Colonic mucosa (tissue), 4 donors: ENCODE data around the gene SLCO3A1. TPM values are rescaled to one million over a fixed set of nuclear protein-coding genes. Genes with fewer than 3 reads are reported as not detected.
"Not testable (repeated sequence)": the region's sequence is repeated elsewhere in the genome, so short reads cannot be mapped to it uniquely, and the experiment has no call there.

Source experiments
- DNase-seq: peaks from one replicate; pipeline ENCODE4 v3.0.0-alpha.2; 2020
- H3K27ac ChIP-seq: fragments of 200-600 bp; one replicate; pipeline ENCODE4 v1.8.0; 2021
- H3K27me3 ChIP-seq: fragments of 200-600 bp; one replicate; pipeline ENCODE4 v1.8.0; 2021
- H3K36me3 ChIP-seq: fragments of 200-600 bp; one replicate; pipeline ENCODE4 v1.8.0; 2021
- H3K4me1 ChIP-seq: fragments of 200-600 bp; one replicate; pipeline ENCODE4 v1.8.0; 2021; ENCODE audit warnings: mild to moderate bottlenecking
- H3K4me3 ChIP-seq: fragments of 200-600 bp; one replicate; pipeline ENCODE4 v1.8.0; 2021
- H3K9ac ChIP-seq, 2 donors: one replicate each; pipeline ENCODE4 v1.7.0; 2013; ENCODE audit warnings: control low read depth in 2 of 2, low read depth in 2 of 2, low read length in 2 of 2
- H3K9me3 ChIP-seq: fragments of 200-600 bp; one replicate; pipeline ENCODE4 v1.8.0; 2021
- intact Hi-C: fragments of 100-400 bp; cut with DNase I; formaldehyde crosslinking; loops from one replicate; pipeline ENCODE4 v1.14.1; 2022
- total RNA-seq, 2 donors: library from RNA; stranded (reverse); fragmentation: NEBNext Ultra II Directional in 1 of 2; extraction: Animal tissue kit (Norgen Biotek cat#: 25700) in 1 of 2; gene quantifications; one replicate each; pipeline ENCODE4 v1.2.1, GENCODE V29; 2021
- TF ChIP-seq, protein P1 (sequence below): fragments of 200-600 bp; IDR thresholded peaks from one replicate; pipeline ENCODE4 v1.8.0; 2022; ENCODE audit warnings: antibody characterized with exemption, mild to moderate bottlenecking
- donor health status: healthy.
- donor health status: DM: no; HTN: no; CAD: no.
- donor health status: DM: no; HTN: no; CAD: no.

Gene SLCO3A1
- total RNA-seq, 2 donors from 2014 or later, result 11.4 to 24.6 TPM

DNA sequence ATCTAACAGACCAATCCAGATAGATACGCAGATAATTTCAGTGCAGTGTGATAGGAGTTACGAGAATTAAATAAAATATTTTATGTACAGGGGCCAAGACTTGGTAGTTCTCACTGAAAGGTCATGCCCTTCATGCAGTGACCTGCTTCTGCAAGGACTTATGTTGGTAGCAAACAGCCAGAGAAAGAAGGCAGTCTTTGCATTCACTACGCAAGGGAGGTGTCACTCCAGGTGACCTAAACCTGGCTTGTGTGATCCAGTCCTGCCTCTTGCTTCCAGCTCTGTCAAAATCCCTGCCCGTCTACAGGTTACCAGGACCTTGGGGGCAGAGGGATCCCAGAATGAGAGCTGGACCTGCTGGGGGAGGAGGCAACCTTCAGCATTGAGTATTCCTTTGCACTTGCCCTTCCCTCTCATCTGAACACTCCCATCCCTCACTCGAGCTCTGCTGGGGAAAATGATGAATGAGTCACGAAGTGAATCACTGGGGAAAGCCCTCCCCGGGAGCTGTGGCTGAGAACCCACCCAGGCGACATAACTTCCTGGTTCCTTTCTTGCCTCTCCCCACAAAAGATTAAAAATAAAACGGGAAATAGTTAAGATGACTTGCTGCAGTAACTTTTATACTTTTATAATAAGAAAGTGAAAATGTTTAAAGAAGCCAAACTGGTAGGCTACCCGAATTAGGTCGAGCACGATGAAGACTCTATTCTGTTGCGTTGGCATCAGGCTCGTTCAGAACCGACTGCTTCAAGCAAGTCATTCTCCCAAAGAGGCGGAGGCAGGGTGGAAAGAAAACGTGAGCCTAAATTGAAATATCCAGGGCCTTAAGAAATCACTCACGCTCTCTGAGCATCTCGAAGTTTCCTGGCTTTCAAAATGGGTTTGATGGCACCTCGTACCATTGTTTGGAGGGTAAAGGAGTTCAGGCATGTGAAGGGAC is 216.1 kb downstream of the SLCO3A1 start:
- peak; percentile 64 for DNase-seq
- no peak overlapping the region for H3K4me3 ChIP-seq
- TF ChIP-seq, protein P1, sequence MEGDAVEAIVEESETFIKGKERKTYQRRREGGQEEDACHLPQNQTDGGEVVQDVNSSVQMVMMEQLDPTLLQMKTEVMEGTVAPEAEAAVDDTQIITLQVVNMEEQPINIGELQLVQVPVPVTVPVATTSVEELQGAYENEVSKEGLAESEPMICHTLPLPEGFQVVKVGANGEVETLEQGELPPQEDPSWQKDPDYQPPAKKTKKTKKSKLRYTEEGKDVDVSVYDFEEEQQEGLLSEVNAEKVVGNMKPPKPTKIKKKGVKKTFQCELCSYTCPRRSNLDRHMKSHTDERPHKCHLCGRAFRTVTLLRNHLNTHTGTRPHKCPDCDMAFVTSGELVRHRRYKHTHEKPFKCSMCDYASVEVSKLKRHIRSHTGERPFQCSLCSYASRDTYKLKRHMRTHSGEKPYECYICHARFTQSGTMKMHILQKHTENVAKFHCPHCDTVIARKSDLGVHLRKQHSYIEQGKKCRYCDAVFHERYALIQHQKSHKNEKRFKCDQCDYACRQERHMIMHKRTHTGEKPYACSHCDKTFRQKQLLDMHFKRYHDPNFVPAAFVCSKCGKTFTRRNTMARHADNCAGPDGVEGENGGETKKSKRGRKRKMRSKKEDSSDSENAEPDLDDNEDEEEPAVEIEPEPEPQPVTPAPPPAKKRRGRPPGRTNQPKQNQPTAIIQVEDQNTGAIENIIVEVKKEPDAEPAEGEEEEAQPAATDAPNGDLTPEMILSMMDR, result no peak
- peak overlapping the region; percentile 32 for H3K27ac ChIP-seq
- no peaks in the 10 kb centered on the region for H3K36me3 ChIP-seq
- H3K27me3 ChIP-seq, result no peaks in the 10 kb centered on the region
- no peak overlapping the region for H3K9ac ChIP-seq
- intact Hi-C loops, result no loop called here
- no peaks in the 10 kb centered on the region for H3K4me1 ChIP-seq
- no peaks in the 10 kb centered on the region for H3K9me3 ChIP-seq

DNA sequence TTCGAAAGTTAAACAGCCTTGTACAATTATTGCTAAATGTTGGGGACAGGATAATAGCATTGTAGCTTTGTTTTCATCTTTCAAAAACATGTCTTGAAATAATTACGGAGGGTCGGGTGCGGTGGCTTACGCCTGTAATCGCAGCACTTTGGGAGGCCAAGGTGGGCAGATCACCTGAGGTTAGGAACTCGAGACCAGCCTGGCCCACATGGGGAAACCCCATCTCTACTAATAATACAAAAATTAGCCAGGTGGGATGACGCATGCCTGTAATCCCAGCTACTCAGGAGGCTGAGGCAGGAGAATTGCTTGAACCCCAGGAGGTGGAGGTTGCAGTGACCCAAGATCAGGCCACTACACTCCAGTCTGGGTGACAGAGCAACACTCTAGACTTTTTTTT is 216.7 kb downstream of the SLCO3A1 start:
- H3K4me1 ChIP-seq, H3K9ac ChIP-seq, DNase-seq, intact Hi-C loops, H3K27me3 ChIP-seq, H3K36me3 ChIP-seq, H3K9me3 ChIP-seq, H3K4me3 ChIP-seq: not testable (repeated sequence)
- peak overlapping the region; percentile 32 for H3K27ac ChIP-seq

DNA sequence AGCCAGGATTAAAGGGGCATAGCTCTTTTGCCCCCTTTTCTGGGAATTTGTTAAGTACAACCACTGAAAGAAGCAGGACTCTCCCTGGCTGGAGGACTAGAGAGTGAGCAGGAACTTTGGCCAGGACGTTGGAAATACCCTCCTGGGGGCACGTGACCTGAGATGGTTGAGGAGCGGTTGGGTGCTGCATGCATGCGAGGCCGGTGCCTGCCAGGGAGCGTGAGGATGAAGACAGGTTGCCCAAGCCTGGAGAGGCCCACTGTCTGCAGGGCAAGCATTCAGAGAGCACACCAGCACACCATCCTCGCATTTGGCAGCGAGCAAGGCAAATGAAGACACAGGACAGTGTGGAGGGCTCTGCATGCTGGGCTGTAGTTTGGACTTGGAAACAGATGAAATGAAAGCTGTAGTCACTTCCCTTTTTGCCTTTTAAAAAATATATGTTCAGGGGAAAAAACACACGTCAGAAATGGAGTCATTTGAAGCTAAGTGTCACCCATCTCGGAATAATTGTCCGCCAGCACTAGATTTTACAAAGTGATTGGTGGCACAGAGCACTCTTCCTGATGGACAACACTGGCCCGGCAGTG is 217.6 kb downstream of the SLCO3A1 start:
- peak; percentile 53 for DNase-seq
- Histone ChIP-seq H3K9me3 (no peaks in the 10 kb centered on the region), H3K4me1 (no peaks in the 10 kb centered on the region), H3K27ac (no peak overlapping the region), H3K4me3 (no peak overlapping the region), H3K27me3 (no peaks in the 10 kb centered on the region), H3K36me3 (no peaks in the 10 kb centered on the region), H3K9ac (no peak overlapping the region)
- TF ChIP-seq, protein P1, result no peak
- intact Hi-C loops, result no loop called here

DNA sequence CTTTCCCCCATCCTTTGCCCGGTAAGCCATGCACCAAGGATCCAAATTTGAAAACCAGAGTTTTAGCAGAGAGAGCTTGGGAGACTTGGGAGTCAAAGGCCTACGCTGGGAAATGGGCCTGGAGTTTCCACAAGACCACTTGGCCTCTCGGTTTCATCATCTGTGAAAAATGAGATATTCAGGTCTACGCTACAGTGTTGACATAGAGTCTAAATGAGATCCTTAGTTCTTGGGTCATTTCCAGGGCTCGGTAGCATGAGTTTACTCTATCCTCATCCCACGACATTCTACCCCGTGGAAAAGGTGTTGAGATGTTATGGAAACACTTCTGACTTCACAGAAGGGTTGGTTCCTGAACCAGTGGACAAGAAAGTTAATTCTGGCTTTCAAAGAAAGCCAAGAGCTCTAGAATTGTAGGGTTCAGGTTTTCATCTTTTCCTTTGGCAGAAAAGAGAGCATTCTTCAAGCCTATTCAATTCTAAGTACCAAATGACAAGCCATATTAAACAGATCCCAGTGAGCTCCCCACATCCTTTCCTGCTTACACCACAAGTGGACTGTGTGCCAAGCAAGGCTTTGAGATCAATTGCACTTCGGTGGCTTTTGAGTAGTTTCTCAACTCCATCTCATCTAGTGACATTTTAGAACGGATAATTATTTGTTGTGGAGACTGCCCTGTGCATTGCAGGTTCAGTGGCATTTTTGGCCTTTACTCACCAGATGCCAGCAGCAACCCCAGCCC is 219.7 kb downstream of the SLCO3A1 start:
- Histone ChIP-seq H3K9me3 (no peaks in the 10 kb centered on the region), H3K27me3 (no peaks in the 10 kb centered on the region), H3K4me3 (no peak overlapping the region), H3K9ac (no peak overlapping the region), H3K4me1 (no peaks in the 10 kb centered on the region), H3K27ac (no peak overlapping the region), H3K36me3 (no peaks in the 10 kb centered on the region)
- TF ChIP-seq, protein P1, result no peak
- DNase-seq, result no peak
- intact Hi-C loops, result no loop called here

DNA sequence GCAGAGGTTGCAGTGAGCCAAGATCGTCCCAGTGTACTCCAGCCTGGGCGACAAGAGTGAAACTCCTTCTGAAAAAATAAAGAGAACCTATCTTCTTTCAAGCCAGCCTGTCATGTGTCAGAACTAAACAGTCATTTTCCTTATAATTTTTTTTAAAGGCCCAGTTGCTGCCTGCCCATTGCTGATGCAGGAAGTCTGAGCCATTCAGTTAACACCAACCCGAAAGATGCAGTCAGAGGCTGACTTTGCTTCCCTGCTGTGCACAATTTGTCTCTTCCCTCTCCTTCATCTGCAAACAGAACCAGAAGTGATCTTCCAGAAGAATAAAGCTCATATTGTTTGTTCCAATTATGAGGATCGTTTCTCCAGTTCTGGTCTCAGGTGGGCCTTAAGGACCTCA is 220.6 kb downstream of the SLCO3A1 start:
- TF ChIP-seq, protein P1, result no peak
- H3K4me3 ChIP-seq, result no peak overlapping the region
- H3K9ac ChIP-seq, result no peak overlapping the region
- H3K36me3 ChIP-seq, result no peaks in the 10 kb centered on the region
- no peaks in the 10 kb centered on the region for H3K4me1 ChIP-seq
- H3K9me3 ChIP-seq, result no peaks in the 10 kb centered on the region
- DNase-seq, result no peak
- no peaks in the 10 kb centered on the region for H3K27me3 ChIP-seq
- no peak overlapping the region for H3K27ac ChIP-seq
- intact Hi-C loops, result no loop called here
